ENCODE results near the gene DOCK4. TPM values are rescaled to one million over a fixed set of nuclear protein-coding genes. Genes with fewer than 3 reads are reported as not detected.

Gene DOCK4
- total RNA-seq, 4 donors from 2014 or later = 9.9 to 30.9 (median 13.7) TPM

- WGBS, 2 donors = 0 to 1% methylated on average over 9 to 25 of the region's 69 CpGs
- intact Hi-C loops (cut with DNase I) = loop anchor here (10.0 kb wide), 1 partner anchor 249 kb away; the partner anchor contains the start of gene IFRD1
- TF ChIP-seq POLR2A (IDR thresholded peaks at IDR 0.05) (no peak), CTCF (IDR thresholded peaks at IDR 0.05) (no peak)
- DNase-seq = no peak
- H3K36me3 ChIP-seq = no peaks in the 10 kb centered on the region
- H3K27ac ChIP-seq = peak overlapping the region; percentile 83 to 91 (median 88)
- peaks cover 6 to 55% (median 13%) of the 10 kb centered on the region in 3 donors for H3K4me1 ChIP-seq
- H3K27me3 ChIP-seq = no peaks in the 10 kb centered on the region
- H3K4me3 ChIP-seq = peak overlapping the region; percentile 77 to 99 (median 80)
- H3K9me3 ChIP-seq = no peaks in the 10 kb centered on the region
These were observed 609 bp downstream of the DOCK4 start for GRCh38 chr7:112205343-112206237.

GRCh38 chr7:112204499-112205342 lies 1.5 kb downstream of the DOCK4 start:
- H3K4me3 ChIP-seq = peak overlapping the region; percentile 77 to 99 (median 80)
- no peaks in the 10 kb centered on the region for H3K9me3 ChIP-seq
- 0 to 1% methylated on average over 14 of the region's 14 CpGs for WGBS, 2 donors
- DNase-seq = no peak
- H3K27me3 ChIP-seq = no peaks in the 10 kb centered on the region
- H3K4me1 ChIP-seq = peaks cover 6 to 55% (median 13%) of the 10 kb centered on the region in 3 donors
- TF ChIP-seq POLR2A (IDR thresholded peaks at IDR 0.05) (no peak), CTCF (IDR thresholded peaks at IDR 0.05) (no peak)
- H3K27ac ChIP-seq = peak overlapping the region; percentile 83 to 91 (median 88)
- intact Hi-C loops (cut with DNase I) = loop anchor here (10.0 kb wide), 1 partner anchor 250 kb away; the partner anchor contains the start of gene IFRD1
- H3K36me3 ChIP-seq = no peaks in the 10 kb centered on the region

DNA sequence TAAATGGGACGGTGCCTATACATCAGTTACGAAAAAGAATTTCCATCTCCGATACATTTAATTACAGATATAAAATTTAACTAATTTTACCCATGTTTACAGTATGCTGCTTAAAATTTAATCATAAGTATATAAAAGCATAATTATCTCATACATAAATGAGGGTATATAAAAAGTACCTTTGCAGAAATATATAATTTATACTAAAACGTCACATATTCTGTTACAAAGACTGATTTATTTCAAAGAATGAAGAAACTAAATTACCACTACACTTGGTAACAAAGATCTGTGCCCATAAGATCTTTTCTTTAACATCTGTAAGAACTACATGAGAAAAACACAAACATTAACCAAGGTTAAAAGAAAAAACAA lies 2.8 kb downstream of the DOCK4 start:
- 64 to 70% methylated on average over 4 of the region's 4 CpGs for WGBS, 2 donors

DNA sequence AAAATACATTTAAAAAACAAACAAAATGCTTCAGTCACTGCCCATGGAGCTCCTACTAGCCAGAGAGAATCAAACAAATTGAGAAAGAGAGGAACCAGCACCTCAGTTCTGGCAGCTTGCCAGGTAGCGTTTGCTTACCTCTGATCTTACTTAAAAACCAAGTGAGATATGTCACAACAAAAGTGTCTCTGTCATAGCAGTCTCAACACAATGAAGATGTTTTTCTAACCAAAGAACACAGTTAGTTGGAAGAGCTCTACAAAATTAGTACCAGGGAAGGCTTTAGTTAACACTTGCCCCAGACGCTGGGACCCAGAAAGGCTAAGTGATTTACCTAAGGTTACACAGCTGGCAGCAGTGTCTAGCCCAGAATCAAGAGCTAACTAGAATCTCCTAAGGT lies 3.4 kb downstream of the DOCK4 start:
- TF ChIP-seq CTCF (IDR thresholded peaks at IDR 0.05) = no peak
- no peak for TF ChIP-seq POLR2A (IDR thresholded peaks at IDR 0.05)
- Histone ChIP-seq H3K9me3 (no peaks in the 10 kb centered on the region), H3K4me3 (no peak overlapping the region), H3K27me3 (no peaks in the 10 kb centered on the region), H3K4me1 (peaks cover 6 to 60% (median 13%) of the 10 kb centered on the region in 3 donors), H3K36me3 (no peaks in the 10 kb centered on the region), H3K27ac (no peak overlapping the region)
- 25 to 39% methylated on average over 2 of the region's 2 CpGs for WGBS, 2 donors
- no peak for DNase-seq
- intact Hi-C loops (cut with DNase I) = loop anchor here (10.0 kb wide), 1 partner anchor 252 kb away; the partner anchor contains the start of gene IFRD1

More for the DNA sequence above, 2.8 kb downstream of the DOCK4 start:
- H3K4me1 ChIP-seq = peaks cover 6 to 64% (median 13%) of the 10 kb centered on the region in 3 donors
- DNase-seq = no peak
- TF ChIP-seq CTCF (IDR thresholded peaks at IDR 0.05) (no peak), POLR2A (IDR thresholded peaks at IDR 0.05) (no peak)
- no peaks in the 10 kb centered on the region for H3K36me3 ChIP-seq
- intact Hi-C loops (cut with DNase I) = loop anchor here (10.0 kb wide), 1 partner anchor 251 kb away; the partner anchor contains the start of gene IFRD1
- H3K27ac ChIP-seq = no peak overlapping the region
- H3K4me3 ChIP-seq = peak overlapping the region in 1 of 4 donors; percentile 80
- no peaks in the 10 kb centered on the region for H3K27me3 ChIP-seq
- no peaks in the 10 kb centered on the region for H3K9me3 ChIP-seq

Data from esophagus squamous epithelium (tissue), 5 donors.